Naive thymus-derived CD4-positive, alpha-beta T cell (primary cell): ENCODE data around the gene KLHL22. TPM values are rescaled to one million over a fixed set of nuclear protein-coding genes. Genes with fewer than 3 reads are reported as not detected.
"Not testable (repeated sequence)": the region's sequence is repeated elsewhere in the genome, so short reads cannot be mapped to it uniquely, and the experiment has no call there.

ENCODE experiments used
- ATAC-seq: fragments of 150-1000 bp; cut with Tn5 transposase; 2 replicates; pipeline ENCODE4 v1.10.0; 2021; ENCODE audit warnings: mild to moderate bottlenecking, moderate library complexity
- CTCF ChIA-PET: fragments of 350-600 bp; sonication (Branson Sonifier 250); formaldehyde crosslinking; loops from one replicate; lab custom pipeline; 2021; ENCODE audit warnings: antibody characterized with exemption; lab: Charles Lee
- POLR2A ChIA-PET: fragments of 350-600 bp; sonication (Branson Sonifier 250); formaldehyde crosslinking; loops from one replicate; lab custom pipeline; 2021; ENCODE audit warnings: antibody characterized with exemption, inconsistent platforms; lab: Charles Lee
- DNase-seq, 9 donors: peaks; one replicate each; pipeline versions ENCODE4 v3.0.0 to v3.0.0-alpha.2; 2020 to 2022; ENCODE audit warnings: mixed read lengths in 1 of 9
- H3K27ac ChIP-seq: one replicate; pipeline ENCODE4 v1.7.0; 2013; ENCODE audit warnings: mild to moderate bottlenecking, low read depth, low read length, moderate library complexity
- H3K27me3 ChIP-seq, 2 donors: one replicate each; pipeline ENCODE4 v1.7.0; 2013; ENCODE audit warnings: low read length in 2 of 2, mild to moderate bottlenecking in 2 of 2, moderate library complexity in 2 of 2; ENCODE audit not compliant: control insufficient read depth in 2 of 2, insufficient read depth in 2 of 2
- H3K36me3 ChIP-seq, 3 experiments: 1 replicate in 2 of 3; 2 replicates in 1 of 3; pipeline ENCODE4 v1.7.0; 2013; ENCODE audit warnings: low read length in 3 of 3, mild to moderate bottlenecking in 3 of 3, moderate library complexity in 1 of 3; ENCODE audit not compliant: insufficient read depth in 3 of 3, control insufficient read depth in 2 of 3
- H3K4me1 ChIP-seq, 2 donors: one replicate each; pipeline ENCODE4 v1.7.0; 2013; ENCODE audit warnings: low read length in 2 of 2, mild to moderate bottlenecking in 2 of 2, moderate library complexity in 1 of 2; ENCODE audit not compliant: control insufficient read depth in 2 of 2, insufficient read depth in 2 of 2
- H3K4me3 ChIP-seq: 2 replicates; pipeline ENCODE4 v1.7.0; 2013; ENCODE audit warnings: mild to moderate bottlenecking, low read length
- H3K9me3 ChIP-seq, 3 experiments: 1 replicate in 2 of 3; 2 replicates in 1 of 3; pipeline ENCODE4 v1.7.0; 2013; ENCODE audit warnings: low read length in 3 of 3; ENCODE audit not compliant: control insufficient read depth in 2 of 3
- H3K27ac Mint-ChIP-seq, 9 donors: one replicate each; pipeline ENCODE4 v1.8.0; 2020 to 2022; ENCODE audit warnings: mixed read lengths in 9 of 9, mild to moderate bottlenecking in 8 of 9, moderate library complexity in 5 of 9, inconsistent platforms in 2 of 9
- H3K27me3 Mint-ChIP-seq, 5 donors: one replicate each; pipeline ENCODE4 v1.8.0; 2021 to 2022; ENCODE audit warnings: mixed read lengths in 5 of 5, mild to moderate bottlenecking in 1 of 5
- H3K36me3 Mint-ChIP-seq, 5 donors: one replicate each; pipeline ENCODE4 v1.8.0; 2020 to 2022; ENCODE audit warnings: mixed read lengths in 5 of 5, mild to moderate bottlenecking in 3 of 5, inconsistent platforms in 1 of 5
- H3K4me1 Mint-ChIP-seq, 7 donors: one replicate each; pipeline ENCODE4 v1.8.0; 2020 to 2022; ENCODE audit warnings: mixed read lengths in 7 of 7, mild to moderate bottlenecking in 3 of 7, inconsistent platforms in 1 of 7
- H3K4me3 Mint-ChIP-seq, 10 donors: one replicate each; pipeline ENCODE4 v1.8.0; 2020 to 2022; ENCODE audit warnings: mild to moderate bottlenecking in 10 of 10, mixed read lengths in 10 of 10, moderate library complexity in 6 of 10, inconsistent platforms in 2 of 10
- H3K9me3 Mint-ChIP-seq, 11 donors: one replicate each; pipeline ENCODE4 v1.8.0; 2020 to 2022; ENCODE audit warnings: mixed read lengths in 11 of 11, mild to moderate bottlenecking in 4 of 11, inconsistent platforms in 1 of 11, moderate library complexity in 1 of 11
- intact Hi-C, 2 donors: fragments of 100-400 bp; cut with micrococcal nuclease; formaldehyde crosslinking; loops; one replicate each; pipeline ENCODE4 v1.15.1; 2023
- polyA plus RNA-seq, 2 donors: library from polyadenylated mRNA; unstranded; fragments of 300-500 nt; fragmentation: Illumina TruSeq; gene quantifications; one replicate each; pipeline ENCODE4 v1.2.3, GENCODE V29; 2021
- total RNA-seq, 6 experiments: library from RNA in 5 of 6; stranded (reverse) in 5 of 6; gene quantifications; 1 replicate in 5 of 6; 2 replicates in 1 of 6; pipeline ENCODE4 v1.2.3 and lab custom pipeline; 2021 to 2026

KLHL22 gene
- total and polyA plus RNA-seq, 7 experiments from 2014 or later = 20.6 to 71.3 (median 40.0) TPM

GRCh38 chr22:20475115-20475436 is 20.5 kb downstream of the KLHL22 start:
- no peak overlapping the region for H3K4me3 ChIP-seq
- ATAC-seq = no peak
- no peaks in the 10 kb centered on the region for H3K27me3 ChIP-seq
- ChIA-PET POLR2A (interaction anchor here (0.9 to 4.3 kb wide), 2 partner anchors 11 to 32 kb away, joined by 4 to 18 read pairs; no protein-coding TSS in a partner anchor), CTCF (no interaction called here)
- intact Hi-C loops = loop anchor here in 1 of 2 donors (1.0 kb wide), 1 partner anchor 20 kb away; the partner anchor contains the start of gene KLHL22
- Mint-ChIP-seq H3K27ac (peak overlapping the region; percentile 47 to 90 (median 75)), H3K36me3 (peaks cover 10 to 29% (median 20%) of the 10 kb centered on the region in 5 donors), H3K4me3 (peak overlapping the region in 6 of 10 donors; percentile 16 to 62 (median 33)), H3K27me3 (no peaks in the 10 kb centered on the region), H3K4me1 (peaks cover 20 to 52% (median 37%) of the 10 kb centered on the region in 7 donors), H3K9me3 (no peaks in the 10 kb centered on the region)
- DNase-seq = peak in 3 of 9 donors; percentile 14 to 24 (median 19)
- H3K4me1 ChIP-seq = peaks cover 0 to 12% of the 10 kb centered on the region in 2 donors
- no peaks in the 10 kb centered on the region for H3K9me3 ChIP-seq
- no peak overlapping the region for H3K27ac ChIP-seq
- peaks cover 0 to 13% (median 9%) of the 10 kb centered on the region in 3 experiments for H3K36me3 ChIP-seq

- H3K27me3 ChIP-seq = no peaks in the 10 kb centered on the region
- no peak overlapping the region for H3K4me3 Mint-ChIP-seq
- H3K36me3 Mint-ChIP-seq = peaks cover 10 to 32% (median 21%) of the 10 kb centered on the region in 5 donors
- CTCF ChIA-PET = interaction anchor here (0.5 to 1.4 kb wide), 2 partner anchors 10 to 55 kb away, joined by 3 read pairs; no protein-coding TSS in a partner anchor
- no peaks in the 10 kb centered on the region for H3K9me3 ChIP-seq
- no peak overlapping the region for H3K27ac ChIP-seq
- H3K4me1 Mint-ChIP-seq = peaks cover 25 to 58% (median 46%) of the 10 kb centered on the region in 7 donors
- peaks cover 0 to 12% of the 10 kb centered on the region in 2 donors for H3K4me1 ChIP-seq
- H3K27ac Mint-ChIP-seq = peak overlapping the region in 8 of 9 donors; percentile 19 to 76 (median 52)
- ATAC-seq (no peak), DNase-seq (no peak)
- no peaks in the 10 kb centered on the region for H3K9me3 Mint-ChIP-seq
- H3K27me3 Mint-ChIP-seq = no peaks in the 10 kb centered on the region
- POLR2A ChIA-PET = interaction anchor here (1.1 to 4.3 kb wide), 2 partner anchors 9 to 10 kb away, joined by 5 to 18 read pairs; no protein-coding TSS in a partner anchor
- intact Hi-C loops = no loop called here
- H3K36me3 ChIP-seq = peaks cover 0 to 29% (median 9%) of the 10 kb centered on the region in 3 experiments
- no peak overlapping the region for H3K4me3 ChIP-seq
Measured at GRCh38 chr22:20472629-20473442, 22.8 kb downstream of the KLHL22 start.

GRCh38 chr22:20471126-20471833 is 24.3 kb downstream of the KLHL22 start:
- ChIA-PET POLR2A (interaction anchor here (0.5 to 4.3 kb wide), 5 partner anchors 7 to 34 kb away, joined by 3 to 18 read pairs (median 3); partner anchors contain the start of gene KLHL22), CTCF (no interaction called here)
- Mint-ChIP-seq H3K9me3 (no peaks in the 10 kb centered on the region), H3K4me3 (no peak overlapping the region), H3K27ac (peak overlapping the region in 4 of 9 donors; percentile 18 to 76 (median 40)), H3K4me1 (peaks cover 26 to 64% (median 50%) of the 10 kb centered on the region in 7 donors), H3K27me3 (no peaks in the 10 kb centered on the region), H3K36me3 (peaks cover 10 to 27% (median 21%) of the 10 kb centered on the region in 5 donors)
- Histone ChIP-seq H3K27ac (no peak overlapping the region), H3K4me3 (no peak overlapping the region), H3K9me3 (no peaks in the 10 kb centered on the region), H3K36me3 (peaks cover 0 to 29% (median 9%) of the 10 kb centered on the region in 3 experiments), H3K27me3 (no peaks in the 10 kb centered on the region), H3K4me1 (peaks cover 0 to 23% of the 10 kb centered on the region in 2 donors)
- ATAC-seq (no peak), DNase-seq (no peak)
- intact Hi-C loops = no loop called here

GRCh38 chr22:20470525-20470924 is 25.1 kb downstream of the KLHL22 start:
- H3K27ac ChIP-seq, ATAC-seq, H3K27me3 ChIP-seq, H3K9me3 ChIP-seq, DNase-seq, H3K4me3 Mint-ChIP-seq, H3K4me3 ChIP-seq, H3K9me3 Mint-ChIP-seq, H3K27me3 Mint-ChIP-seq, CTCF ChIA-PET, intact Hi-C loops: not testable (repeated sequence)
- H3K36me3 ChIP-seq = peaks cover 0 to 29% (median 9%) of the 10 kb centered on the region in 3 experiments
- H3K4me1 ChIP-seq = peaks cover 4 to 24% of the 10 kb centered on the region in 2 donors
- POLR2A ChIA-PET = interaction anchor here (0.5 to 2.5 kb wide), 3 partner anchors 21 to 35 kb away, joined by 3 to 11 read pairs (median 3); partner anchors contain the start of gene KLHL22
- Mint-ChIP-seq H3K4me1 (peaks cover 21 to 63% (median 48%) of the 10 kb centered on the region in 7 donors), H3K27ac (peak overlapping the region in 1 of 9 donors; percentile 14), H3K36me3 (peaks cover 10 to 30% (median 23%) of the 10 kb centered on the region in 5 donors)

GRCh38 chr22:20469110-20469868 is 26.3 kb downstream of the KLHL22 start:
- Mint-ChIP-seq H3K4me1 (peaks cover 19 to 64% (median 45%) of the 10 kb centered on the region in 7 donors), H3K27me3 (no peaks in the 10 kb centered on the region), H3K27ac (peak overlapping the region; percentile 1 to 99 (median 82)), H3K36me3 (peaks cover 10 to 32% (median 27%) of the 10 kb centered on the region in 5 donors), H3K4me3 (peak overlapping the region in 4 of 10 donors; percentile 2 to 66 (median 26)), H3K9me3 (peaks cover 0 to 3% (median 0%) of the 10 kb centered on the region in 11 donors)
- ATAC-seq = no peak
- intact Hi-C loops = no loop called here
- Histone ChIP-seq H3K4me3 (no peak overlapping the region), H3K9me3 (no peaks in the 10 kb centered on the region), H3K36me3 (peaks cover 0 to 29% (median 9%) of the 10 kb centered on the region in 3 experiments), H3K4me1 (peaks cover 16 to 31% of the 10 kb centered on the region in 2 donors), H3K27ac (no peak overlapping the region), H3K27me3 (no peaks in the 10 kb centered on the region)
- POLR2A ChIA-PET = interaction anchor here (0.8 to 2.5 kb wide), 5 partner anchors 9 to 100 kb away, joined by 3 to 11 read pairs (median 4); partner anchors contain the start of gene KLHL22
- CTCF ChIA-PET = interaction anchor here (0.7 to 2.3 kb wide), 4 partner anchors 13 to 96 kb away, joined by 3 to 10 read pairs (median 4); no protein-coding TSS in a partner anchor
- DNase-seq = no peak
